ENCODE measurements around the gene COL4A4.

DNA sequence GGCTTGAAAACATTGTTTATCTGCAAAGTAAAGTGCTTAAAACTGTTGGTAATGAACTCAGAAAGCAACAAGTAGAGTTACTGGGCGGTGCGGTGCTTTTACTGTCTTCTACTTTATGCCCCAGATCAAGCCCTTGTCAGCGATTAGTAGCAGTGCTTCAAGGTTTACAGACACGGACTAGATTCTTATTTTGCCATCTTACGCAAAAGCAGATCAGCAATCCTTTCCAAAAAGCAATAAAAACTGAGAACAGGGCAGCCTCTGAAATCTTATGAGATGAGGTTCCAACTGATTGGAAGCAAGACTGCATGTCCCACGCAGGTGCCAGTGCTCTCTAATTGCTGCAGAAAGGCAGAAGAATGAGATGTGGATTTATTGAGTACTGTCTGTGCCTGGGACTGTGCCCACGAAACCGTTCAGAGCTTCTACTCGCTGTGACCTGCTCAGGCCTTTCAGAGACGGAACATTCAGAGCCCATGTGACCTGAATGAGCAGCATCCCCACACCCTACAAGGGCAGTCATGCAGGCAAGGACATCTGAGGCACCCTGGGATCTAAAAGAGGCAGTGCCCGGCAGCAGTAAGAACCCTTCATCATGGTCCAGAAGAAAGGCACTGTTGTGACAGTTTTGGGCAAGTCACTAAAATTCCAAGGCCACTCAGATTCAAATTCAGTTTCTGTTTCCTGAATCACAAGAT is 16.1 kb upstream of the COL4A4 start:
- TF ChIP-seq, protein P1, sequence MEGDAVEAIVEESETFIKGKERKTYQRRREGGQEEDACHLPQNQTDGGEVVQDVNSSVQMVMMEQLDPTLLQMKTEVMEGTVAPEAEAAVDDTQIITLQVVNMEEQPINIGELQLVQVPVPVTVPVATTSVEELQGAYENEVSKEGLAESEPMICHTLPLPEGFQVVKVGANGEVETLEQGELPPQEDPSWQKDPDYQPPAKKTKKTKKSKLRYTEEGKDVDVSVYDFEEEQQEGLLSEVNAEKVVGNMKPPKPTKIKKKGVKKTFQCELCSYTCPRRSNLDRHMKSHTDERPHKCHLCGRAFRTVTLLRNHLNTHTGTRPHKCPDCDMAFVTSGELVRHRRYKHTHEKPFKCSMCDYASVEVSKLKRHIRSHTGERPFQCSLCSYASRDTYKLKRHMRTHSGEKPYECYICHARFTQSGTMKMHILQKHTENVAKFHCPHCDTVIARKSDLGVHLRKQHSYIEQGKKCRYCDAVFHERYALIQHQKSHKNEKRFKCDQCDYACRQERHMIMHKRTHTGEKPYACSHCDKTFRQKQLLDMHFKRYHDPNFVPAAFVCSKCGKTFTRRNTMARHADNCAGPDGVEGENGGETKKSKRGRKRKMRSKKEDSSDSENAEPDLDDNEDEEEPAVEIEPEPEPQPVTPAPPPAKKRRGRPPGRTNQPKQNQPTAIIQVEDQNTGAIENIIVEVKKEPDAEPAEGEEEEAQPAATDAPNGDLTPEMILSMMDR (IDR thresholded peaks at IDR 0.05; ENCODE audit: insufficient read depth, low read length, poor library complexity, severe bottlenecking): no peak
- TF ChIP-seq EZH2phosphoT487 (conservative IDR thresholded peaks at IDR 0.05; ENCODE audit: low read length): no peak

All from SU-DHL-6 (cell line).